Measurements from ENCODE around the gene CD59.
A peak's percentile ranks its signal among the peaks of the same experiment; 100 is the strongest.
"Not testable (repeated sequence)": the region's sequence is repeated elsewhere in the genome, so short reads cannot be mapped to it uniquely, and the experiment has no call there.

The CD59 gene

GRCh38 chr11:33713151-33713855 is 22.9 kb downstream of the CD59 start:
- no peak for DNase-seq (ENCODE audit: low read depth in 2 of 2)

GRCh38 chr11:33712436-33712835 is 23.8 kb downstream of the CD59 start:
- no peak for DNase-seq (ENCODE audit: low read depth in 2 of 2)

GRCh38 chr11:33709466-33709865 is 26.8 kb downstream of the CD59 start:
- no peak for DNase-seq (ENCODE audit: low read depth in 2 of 2)

- no peak for DNase-seq (ENCODE audit: low read depth in 2 of 2)
Observed at GRCh38 chr11:33708985-33709384, 27.2 kb downstream of the CD59 start.

GRCh38 chr11:33707831-33708230 is 28.4 kb downstream of the CD59 start:
- DNase-seq (ENCODE audit: low read depth in 2 of 2): not testable (repeated sequence)

- no peak for DNase-seq (ENCODE audit: low read depth in 2 of 2)
Observed at GRCh38 chr11:33706966-33707365, 29.3 kb downstream of the CD59 start.

GRCh38 chr11:33706546-33706945 is 29.7 kb downstream of the CD59 start:
- no peak for DNase-seq (ENCODE audit: low read depth in 2 of 2)

- DNase-seq (ENCODE audit: low read depth in 2 of 2): no peak
Observed at GRCh38 chr11:33704240-33705002, 31.8 kb downstream of the CD59 start.

- no peak for DNase-seq (ENCODE audit: low read depth in 2 of 2)
Observed at GRCh38 chr11:33703788-33704187, 32.4 kb downstream of the CD59 start.

GRCh38 chr11:33703234-33703633 is 33.0 kb downstream of the CD59 start:
- DNase-seq (ENCODE audit: low read depth in 2 of 2): no peak

GRCh38 chr11:33701302-33702230 is 34.7 kb downstream of the CD59 start:
- no peak for DNase-seq (ENCODE audit: low read depth in 2 of 2)

- DNase-seq (ENCODE audit: low read depth in 2 of 2): peak; percentile 90 to 93
Observed at GRCh38 chr11:33700502-33701271, 35.5 kb downstream of the CD59 start, which contains the start of gene C11orf91. TSS of gene C11orf91 (minus strand) at chr11:33700826. CDS start at chr11:33700740, 86 bp downstream.

GRCh38 chr11:33700063-33700501 is 36.1 kb downstream of the CD59 start:
- no peak for DNase-seq (ENCODE audit: low read depth in 2 of 2)

GRCh38 chr11:33699515-33700062 is 36.6 kb downstream of the CD59 start:
- no peak for DNase-seq (ENCODE audit: low read depth in 2 of 2)

GRCh38 chr11:33698921-33699320 is 37.3 kb downstream of the CD59 start:
- DNase-seq (ENCODE audit: low read depth in 2 of 2): no peak

- DNase-seq (ENCODE audit: low read depth in 2 of 2): no peak
Observed at GRCh38 chr11:33697997-33698396, 38.2 kb downstream of the CD59 start.

- no peak for DNase-seq (ENCODE audit: low read depth in 2 of 2)
Observed at GRCh38 chr11:33696931-33697638, 39.1 kb downstream of the CD59 start.

- no peak for DNase-seq (ENCODE audit: low read depth in 2 of 2)
Observed at GRCh38 chr11:33696411-33696810, 39.8 kb downstream of the CD59 start.

- no peak for DNase-seq (ENCODE audit: low read depth in 2 of 2)
Observed at GRCh38 chr11:33695051-33695566, 41.1 kb downstream of the CD59 start.

All from stimulated activated CD4-positive, alpha-beta T cell treated with anti-CD3 and anti-CD28 coated beads, Interleukin-1b, Interleukin-23, amount 100 ng/mL, for 4 hours (primary cell).